Activated naive CD4-positive, alpha-beta T cell treated with anti-CD3 and anti-CD28 coated beads, Interleukin-2, amount 50 U/mL, for 72 hours (primary cell): ENCODE results near the gene PLEKHA5. TPM values are rescaled to one million over a fixed set of nuclear protein-coding genes. Genes with fewer than 3 reads are reported as not detected.
"Not testable (repeated sequence)": the region's sequence is repeated elsewhere in the genome, so short reads cannot be mapped to it uniquely, and the experiment has no call there.

ENCODE experiments used
- ATAC-seq, 2 donors: fragments of 150-1000 bp; cut with Tn5 transposase; 2 replicates each; pipeline ENCODE4 v1.10.0; 2021; ENCODE audit warnings: mild to moderate bottlenecking in 2 of 2, moderate library complexity in 2 of 2
- DNase-seq, 2 donors: peaks; one replicate each; pipeline ENCODE4 v3.0.0; 2021 to 2022; ENCODE audit warnings: low spot score in 2 of 2
- H3K27ac Mint-ChIP-seq, 2 donors: one replicate each; pipeline ENCODE4 v1.8.0; 2022; ENCODE audit warnings: mild to moderate bottlenecking in 2 of 2, mixed read lengths in 2 of 2
- H3K36me3 Mint-ChIP-seq, 2 donors: one replicate each; pipeline ENCODE4 v1.8.0; 2022; ENCODE audit warnings: mixed read lengths in 2 of 2
- H3K9me3 Mint-ChIP-seq, 2 donors: one replicate each; pipeline ENCODE4 v1.8.0; 2022; ENCODE audit warnings: mixed read lengths in 2 of 2
- total RNA-seq, 2 donors: library from RNA; stranded (reverse); gene quantifications; one replicate each; pipeline ENCODE4 v1.2.3, GENCODE V29; 2022

The PLEKHA5 gene
- total RNA-seq, 2 donors from 2014 or later = 0.66 to 2.9 TPM

DNA sequence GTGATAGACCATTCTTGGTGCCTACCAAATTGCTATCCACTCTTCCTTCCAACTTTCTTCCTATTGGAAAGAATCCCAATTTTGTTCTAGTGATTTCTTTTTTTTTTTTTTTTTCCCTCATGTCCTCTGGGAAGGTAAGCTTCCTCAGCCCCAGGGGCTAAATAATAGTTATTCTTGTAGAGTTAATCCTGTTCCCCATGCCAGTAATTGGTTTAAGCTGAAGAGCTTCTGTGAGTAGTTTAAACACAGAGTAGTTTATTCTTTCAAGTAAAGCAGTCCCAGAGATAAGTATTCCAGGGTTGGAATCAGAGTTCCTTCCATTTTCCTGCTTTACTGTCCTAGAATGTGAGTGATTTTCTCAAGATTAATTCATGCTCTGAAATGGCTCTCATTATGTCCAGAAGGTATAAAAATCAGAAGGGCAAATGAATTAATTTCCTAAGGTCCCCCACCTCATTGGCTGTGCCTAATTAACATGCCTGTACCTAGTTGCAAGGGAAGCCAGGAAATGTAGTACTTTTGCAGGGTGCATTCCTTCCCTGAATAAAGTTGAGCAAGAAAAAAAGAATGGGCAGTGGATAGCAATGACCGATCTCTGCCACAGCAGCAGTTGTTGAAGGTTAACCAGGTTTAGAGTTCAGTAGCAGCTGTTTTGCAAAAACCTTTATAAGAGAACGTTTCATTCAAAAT is 97.8 kb downstream of the PLEKHA5 start:
- ATAC-seq (no peak), DNase-seq (no peak)
- Mint-ChIP-seq H3K9me3 (peaks cover 0 to 6% of the 10 kb centered on the region in 2 donors), H3K36me3 (peaks cover 0 to 7% of the 10 kb centered on the region in 2 donors), H3K27ac (no peak overlapping the region)

DNA sequence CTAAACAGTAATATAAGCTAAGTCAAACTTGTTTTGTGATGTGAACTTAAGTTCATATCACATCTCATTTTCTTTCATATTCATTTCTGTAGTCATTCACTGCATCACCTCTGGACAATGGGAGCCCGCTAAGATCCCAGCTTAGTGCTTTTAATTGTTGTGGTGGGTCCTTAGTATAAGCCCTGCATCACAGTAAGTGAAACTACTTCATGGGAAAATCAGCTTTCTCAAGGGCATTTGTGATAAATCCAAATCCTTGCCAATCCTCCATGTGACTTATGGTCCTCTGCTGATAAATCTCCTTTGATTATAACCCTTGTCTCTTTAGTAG is 98.3 kb downstream of the PLEKHA5 start:
- ATAC-seq (no peak), DNase-seq (no peak)
- Mint-ChIP-seq H3K36me3 (peaks cover 0 to 7% of the 10 kb centered on the region in 2 donors), H3K27ac (no peak overlapping the region), H3K9me3 (peaks cover 0 to 6% of the 10 kb centered on the region in 2 donors)

DNA sequence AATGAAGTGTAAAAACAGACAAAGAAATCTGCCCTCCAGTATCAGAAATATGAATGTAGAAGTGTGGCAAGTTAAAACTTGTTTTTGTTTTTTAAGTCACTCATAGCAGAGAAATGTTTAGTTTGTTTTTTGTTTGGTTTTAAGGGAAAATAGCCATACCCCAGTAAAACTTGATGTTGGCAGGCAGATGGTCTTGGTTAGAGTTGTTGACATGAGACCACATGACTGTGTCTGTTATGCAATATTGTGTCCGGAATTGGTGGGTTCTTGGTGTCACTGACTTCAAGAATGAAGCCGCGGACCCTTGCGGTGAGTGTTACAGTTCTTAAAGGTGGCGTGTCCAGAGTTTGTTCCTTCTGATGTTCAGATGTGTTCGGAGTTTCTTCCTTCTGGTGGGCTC is 99.5 kb downstream of the PLEKHA5 start:
- H3K36me3 Mint-ChIP-seq, DNase-seq, H3K27ac Mint-ChIP-seq, ATAC-seq, H3K9me3 Mint-ChIP-seq: not testable (repeated sequence)

DNA sequence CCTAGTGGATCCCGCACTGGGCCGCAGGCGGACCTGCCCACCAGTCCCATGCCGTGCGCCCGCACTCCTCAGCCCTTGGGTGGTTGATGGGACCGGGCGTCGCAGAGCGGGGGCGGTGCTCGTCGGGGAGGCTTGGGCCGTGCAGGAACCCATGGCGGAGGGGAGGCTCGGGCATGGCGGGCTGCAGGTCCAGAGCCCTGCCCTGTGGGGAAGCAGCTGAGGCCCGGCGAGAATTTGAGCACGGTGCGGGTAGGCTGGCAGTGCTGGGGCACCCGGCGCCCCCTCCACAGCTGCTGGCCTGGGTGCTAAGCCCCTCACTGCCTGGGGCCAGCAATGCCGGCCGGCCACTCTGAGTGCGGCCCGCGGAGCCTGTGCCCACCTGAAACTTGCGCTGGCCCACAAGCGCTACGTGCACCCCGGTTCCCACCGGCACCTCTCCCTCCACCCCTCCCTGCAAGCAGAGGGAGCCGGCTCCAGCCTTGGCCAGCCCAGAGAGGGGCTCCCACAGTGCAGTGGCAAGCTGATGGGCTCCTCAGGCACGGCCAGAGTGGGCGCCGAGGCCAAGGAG is 100.8 kb downstream of the PLEKHA5 start:
- Mint-ChIP-seq H3K9me3 (peaks cover 0 to 6% of the 10 kb centered on the region in 2 donors), H3K27ac (no peak overlapping the region), H3K36me3 (peaks cover 0 to 7% of the 10 kb centered on the region in 2 donors)
- ATAC-seq (no peak), DNase-seq (no peak)

GRCh38 chr12:19230896-19231295 is 101.4 kb downstream of the PLEKHA5 start:
- no peak overlapping the region for H3K27ac Mint-ChIP-seq
- DNase-seq = no peak
- peaks cover 0 to 7% of the 10 kb centered on the region in 2 donors for H3K36me3 Mint-ChIP-seq
- H3K9me3 Mint-ChIP-seq = peaks cover 0 to 6% of the 10 kb centered on the region in 2 donors
- ATAC-seq = no peak

DNA sequence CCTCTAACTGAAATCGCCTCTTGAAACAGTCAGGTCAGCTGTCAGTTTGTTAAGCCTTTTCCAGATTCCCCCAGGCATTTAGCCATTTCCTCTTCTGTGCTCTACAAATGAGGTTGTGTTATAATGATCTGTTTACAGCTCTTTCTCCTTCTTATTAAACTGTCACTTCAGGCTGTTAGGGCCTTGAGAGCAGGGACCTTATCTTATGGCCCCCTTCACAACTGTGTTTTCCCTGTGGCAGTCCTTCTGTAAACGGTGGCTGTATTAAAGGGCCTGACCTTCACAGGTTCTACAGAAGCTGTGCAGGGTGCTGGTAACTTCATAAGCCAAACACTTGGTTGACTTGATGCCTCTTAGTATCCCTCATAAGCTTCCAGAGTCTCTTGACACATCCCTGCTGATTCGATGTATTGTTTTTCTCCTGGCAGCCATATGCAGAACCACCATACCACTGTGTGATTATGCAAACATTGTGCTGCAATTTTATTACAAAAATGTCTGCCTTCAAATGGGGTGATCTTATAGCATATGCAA is 104.7 kb downstream of the PLEKHA5 start:
- Mint-ChIP-seq H3K27ac (no peak overlapping the region), H3K9me3 (peaks cover 0 to 4% of the 10 kb centered on the region in 2 donors), H3K36me3 (peaks cover 0 to 4% of the 10 kb centered on the region in 2 donors)
- ATAC-seq = no peak
- no peak for DNase-seq

DNA sequence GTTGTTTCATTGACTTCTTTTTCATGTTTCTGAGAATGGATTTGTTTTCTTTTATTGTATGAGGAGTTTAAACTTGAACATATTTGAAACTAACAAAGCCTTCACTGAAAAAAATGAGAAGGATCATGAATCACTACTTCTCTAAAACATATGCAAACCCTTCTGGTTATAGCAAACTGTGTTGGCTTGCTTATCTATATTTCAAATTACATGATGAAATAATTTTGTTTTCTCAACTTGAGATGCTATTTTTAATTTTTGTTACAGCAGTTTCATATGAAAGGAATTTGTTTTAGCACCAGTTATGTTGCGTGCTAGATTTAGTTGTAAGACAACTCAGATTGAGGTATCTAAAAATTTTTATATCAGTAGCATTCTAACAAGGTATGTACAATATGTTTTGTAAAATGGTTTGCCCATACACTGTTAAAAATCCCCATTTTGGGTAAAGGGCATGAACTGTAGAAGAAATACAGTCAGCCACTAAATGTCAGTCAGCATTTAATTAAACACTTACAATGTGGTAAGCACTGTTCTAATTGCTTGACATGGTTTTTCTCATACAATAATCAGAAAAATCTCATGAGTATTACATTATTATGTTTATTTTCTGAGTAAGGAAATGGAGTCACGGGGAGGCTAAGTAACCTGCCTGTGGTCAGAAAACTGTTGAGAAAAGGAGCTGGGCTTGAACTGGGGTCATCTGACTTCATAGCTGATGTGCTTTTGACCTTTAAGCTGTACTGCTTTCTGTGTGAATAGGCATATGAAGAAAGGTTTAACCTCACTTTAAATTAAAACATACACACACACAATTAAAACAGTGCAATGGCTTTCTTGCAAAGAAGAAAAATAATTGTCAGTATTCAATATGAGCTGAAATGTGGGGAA is 105.7 kb downstream of the PLEKHA5 start:
- Mint-ChIP-seq H3K36me3 (no peaks in the 10 kb centered on the region), H3K27ac (no peak overlapping the region), H3K9me3 (no peaks in the 10 kb centered on the region)
- ATAC-seq (no peak), DNase-seq (no peak)

- ATAC-seq (no peak), DNase-seq (no peak)
- Mint-ChIP-seq H3K9me3 (no peaks in the 10 kb centered on the region), H3K27ac (no peak overlapping the region), H3K36me3 (no peaks in the 10 kb centered on the region)
Observed at GRCh38 chr12:19236656-19237055, 107.1 kb downstream of the PLEKHA5 start.

DNA sequence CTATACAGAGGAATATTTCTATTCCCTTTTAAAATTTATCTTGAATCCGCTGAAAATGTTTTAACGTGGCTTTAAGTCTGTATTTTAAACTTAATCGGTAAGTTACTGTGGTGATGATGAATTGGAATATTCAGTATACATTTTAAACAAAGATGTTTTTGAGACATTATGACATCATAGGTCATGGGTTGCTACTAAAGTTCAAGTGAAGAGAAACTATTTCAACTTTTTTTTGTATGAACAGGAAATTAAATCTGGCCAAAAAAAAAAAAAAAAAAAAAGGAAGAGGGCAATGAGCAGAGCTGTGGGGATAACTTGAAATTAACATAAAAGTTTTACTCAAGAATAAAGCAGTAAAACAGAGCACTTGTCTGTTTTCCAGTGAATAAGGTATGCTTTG is 109.0 kb downstream of the PLEKHA5 start:
- no peak for ATAC-seq
- Mint-ChIP-seq H3K36me3 (no peaks in the 10 kb centered on the region), H3K27ac (no peak overlapping the region), H3K9me3 (no peaks in the 10 kb centered on the region)
- DNase-seq = no peak

DNA sequence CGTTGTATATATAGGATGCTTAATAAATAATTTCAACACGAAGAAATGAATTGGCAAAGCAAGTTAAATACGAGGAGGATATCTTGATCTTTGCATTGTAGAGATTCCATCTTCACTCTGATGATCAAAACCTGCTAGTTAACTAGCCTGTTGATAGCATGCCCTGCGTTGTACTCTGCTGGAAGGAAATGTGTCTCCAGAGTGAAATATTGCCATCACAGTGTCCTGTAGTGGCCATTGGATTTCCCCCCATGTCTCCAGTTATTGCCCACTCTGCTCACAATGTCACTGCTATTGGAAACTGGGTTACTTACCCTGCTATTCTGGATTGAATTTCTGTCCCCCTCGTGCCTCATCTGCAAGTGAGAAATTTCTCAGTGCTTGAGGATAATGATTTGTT is 109.6 kb downstream of the PLEKHA5 start:
- no peak overlapping the region for H3K27ac Mint-ChIP-seq
- DNase-seq (no peak), ATAC-seq (no peak)
- H3K9me3 Mint-ChIP-seq = no peaks in the 10 kb centered on the region
- no peaks in the 10 kb centered on the region for H3K36me3 Mint-ChIP-seq

GRCh38 chr12:19239616-19240234 is 110.2 kb downstream of the PLEKHA5 start:
- ATAC-seq = no peak
- H3K36me3 Mint-ChIP-seq = no peaks in the 10 kb centered on the region

GRCh38 chr12:19242581-19242980 is 113.0 kb downstream of the PLEKHA5 start:
- no peak for ATAC-seq
- Mint-ChIP-seq H3K27ac (no peak overlapping the region), H3K36me3 (no peaks in the 10 kb centered on the region), H3K9me3 (no peaks in the 10 kb centered on the region)
- no peak for DNase-seq

More at GRCh38 chr12:19239616-19240234, 110.2 kb downstream of the PLEKHA5 start:
- Mint-ChIP-seq H3K9me3 (no peaks in the 10 kb centered on the region), H3K27ac (no peak overlapping the region)
- no peak for DNase-seq

DNA sequence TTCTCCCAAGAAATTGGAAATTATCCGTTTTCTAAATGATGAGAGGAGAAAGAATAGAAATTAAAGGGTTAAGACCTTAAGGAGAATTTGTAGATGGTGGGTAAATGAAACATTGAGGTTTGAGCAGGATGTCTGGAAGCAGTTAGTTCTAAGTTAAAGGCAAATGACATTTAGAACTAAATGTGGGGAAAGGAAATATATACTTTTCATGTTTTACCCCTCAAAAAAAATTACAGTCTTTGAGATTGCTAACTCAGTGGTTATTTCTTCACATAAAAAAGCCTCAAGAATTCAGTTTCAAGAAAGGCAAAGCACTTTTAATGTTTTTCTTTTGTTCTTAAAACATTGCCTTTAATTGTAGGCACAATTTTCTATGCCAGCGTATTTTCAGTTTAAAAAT is 114.0 kb downstream of the PLEKHA5 start:
- Mint-ChIP-seq H3K36me3 (no peaks in the 10 kb centered on the region), H3K9me3 (no peaks in the 10 kb centered on the region), H3K27ac (no peak overlapping the region)
- DNase-seq = no peak
- no peak for ATAC-seq

- H3K36me3 Mint-ChIP-seq = no peaks in the 10 kb centered on the region
- no peak overlapping the region for H3K27ac Mint-ChIP-seq
- no peak for ATAC-seq
- no peaks in the 10 kb centered on the region for H3K9me3 Mint-ChIP-seq
- DNase-seq = no peak
Observed at GRCh38 chr12:19244312-19244711, 114.8 kb downstream of the PLEKHA5 start.

DNA sequence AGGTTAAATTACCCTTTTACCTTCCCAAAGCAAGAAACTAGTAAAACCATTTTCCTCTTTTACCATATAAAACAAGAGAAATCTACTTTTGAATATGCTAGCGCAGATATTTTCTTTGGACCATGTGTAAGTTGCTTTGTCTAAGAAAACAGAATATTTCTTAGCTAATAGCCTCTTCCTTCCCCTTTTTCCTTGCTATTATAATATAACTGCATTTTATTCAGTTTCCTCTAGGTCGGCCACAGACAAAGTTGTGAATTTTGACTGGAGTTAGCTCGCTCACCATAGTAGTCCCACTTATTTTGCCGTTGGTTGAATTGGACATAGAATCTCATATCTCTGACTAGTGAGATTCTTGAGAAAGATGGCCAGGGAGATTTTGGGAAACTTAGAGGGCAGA is 115.6 kb downstream of the PLEKHA5 start:
- H3K9me3 Mint-ChIP-seq = no peaks in the 10 kb centered on the region
- no peak for ATAC-seq
- no peak for DNase-seq
- H3K36me3 Mint-ChIP-seq = no peaks in the 10 kb centered on the region
- no peak overlapping the region for H3K27ac Mint-ChIP-seq

DNA sequence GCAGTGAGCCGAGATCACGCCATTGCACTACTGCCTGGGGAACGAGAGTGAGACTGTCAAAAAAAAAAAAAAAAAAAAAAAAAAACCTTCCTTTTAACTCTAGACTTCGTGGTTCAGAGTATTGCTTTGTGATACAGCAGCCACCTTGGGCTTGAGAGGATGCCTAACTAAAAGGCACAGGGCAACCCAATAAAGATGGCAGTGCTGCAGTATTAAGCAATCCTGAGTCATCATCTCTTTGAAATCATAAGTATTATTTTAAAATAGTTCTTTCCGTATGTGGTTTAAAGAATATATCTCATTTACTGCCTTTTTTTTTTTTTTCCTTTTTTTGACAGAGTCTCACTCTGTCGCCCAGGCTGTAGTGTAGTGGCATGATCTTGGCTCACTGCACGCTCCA is 116.1 kb downstream of the PLEKHA5 start:
- no peak overlapping the region for H3K27ac Mint-ChIP-seq
- no peaks in the 10 kb centered on the region for H3K36me3 Mint-ChIP-seq
- DNase-seq (no peak), ATAC-seq (no peak)
- no peaks in the 10 kb centered on the region for H3K9me3 Mint-ChIP-seq

- no peaks in the 10 kb centered on the region for H3K9me3 Mint-ChIP-seq
- ATAC-seq (no peak), DNase-seq (no peak)
- no peak overlapping the region for H3K27ac Mint-ChIP-seq
- no peaks in the 10 kb centered on the region for H3K36me3 Mint-ChIP-seq
Observed at GRCh38 chr12:19246933-19247332, 117.4 kb downstream of the PLEKHA5 start.
